ENCODE measurements around the gene SOCS3.

SOCS3 gene, protein sequence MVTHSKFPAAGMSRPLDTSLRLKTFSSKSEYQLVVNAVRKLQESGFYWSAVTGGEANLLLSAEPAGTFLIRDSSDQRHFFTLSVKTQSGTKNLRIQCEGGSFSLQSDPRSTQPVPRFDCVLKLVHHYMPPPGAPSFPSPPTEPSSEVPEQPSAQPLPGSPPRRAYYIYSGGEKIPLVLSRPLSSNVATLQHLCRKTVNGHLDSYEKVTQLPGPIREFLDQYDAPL

DNA sequence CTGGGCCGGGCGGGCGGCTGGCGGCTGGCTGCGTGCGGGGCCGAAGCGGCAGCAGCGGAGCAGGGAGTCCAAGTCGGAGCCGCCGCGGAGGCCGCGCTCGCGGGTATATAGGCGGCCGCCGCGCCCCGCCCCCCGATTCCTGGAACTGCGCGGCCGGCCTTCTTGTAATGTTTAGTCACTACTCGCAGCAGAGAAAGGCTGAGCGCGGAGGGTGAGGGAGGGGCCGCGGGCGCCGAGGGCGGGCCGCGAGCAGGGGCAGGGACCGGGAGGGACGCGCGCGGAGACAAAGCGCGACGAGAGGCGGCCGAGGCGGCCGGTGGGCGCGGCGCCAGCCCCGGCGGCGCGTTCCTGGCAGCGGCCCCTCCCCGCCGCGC lies at the start of gene SOCS3:
Gene SOCS3, minus strand, starts transcription at position 81 of the 374 bp plus-strand sequence. CDS start 982 bp downstream, outside the sequence.
- DNase-seq = peak; percentile 98

DNA sequence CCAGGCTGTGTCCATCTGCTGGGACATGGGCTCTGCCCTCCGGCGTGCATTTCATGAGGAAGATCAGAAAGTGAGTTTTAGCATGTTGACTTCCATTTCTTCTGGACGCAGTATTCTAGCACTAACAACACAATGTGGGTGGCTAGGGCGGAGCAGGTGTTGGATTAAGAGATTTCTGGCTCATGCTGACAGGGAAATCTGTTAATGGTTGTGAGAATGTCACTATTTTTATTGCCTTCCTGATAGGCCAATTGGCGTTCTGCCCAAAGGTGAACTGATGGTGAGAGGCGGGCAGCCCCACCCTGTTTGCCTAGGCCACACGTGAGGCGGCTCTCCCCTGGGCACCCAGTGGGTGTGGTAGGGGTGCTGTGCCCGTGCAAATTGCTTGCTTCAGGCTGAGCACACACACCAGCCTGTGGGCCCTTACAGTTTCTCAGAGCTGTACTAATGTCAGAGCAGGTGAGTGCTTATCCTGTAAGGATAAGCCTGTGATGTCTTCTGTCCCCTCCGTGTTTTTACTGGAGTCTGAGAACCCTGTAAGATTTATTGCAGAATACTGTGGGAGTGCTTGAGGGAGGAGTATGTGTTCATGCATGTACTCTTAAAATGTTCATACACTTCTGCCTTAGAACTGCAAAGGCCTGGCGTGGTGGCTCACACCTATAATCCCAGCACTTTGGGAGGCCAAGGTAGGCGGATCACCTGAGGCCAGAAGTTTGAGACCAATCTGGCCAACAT lies 49.5 kb upstream of the SOCS3 start:
- no peak for DNase-seq

DNA sequence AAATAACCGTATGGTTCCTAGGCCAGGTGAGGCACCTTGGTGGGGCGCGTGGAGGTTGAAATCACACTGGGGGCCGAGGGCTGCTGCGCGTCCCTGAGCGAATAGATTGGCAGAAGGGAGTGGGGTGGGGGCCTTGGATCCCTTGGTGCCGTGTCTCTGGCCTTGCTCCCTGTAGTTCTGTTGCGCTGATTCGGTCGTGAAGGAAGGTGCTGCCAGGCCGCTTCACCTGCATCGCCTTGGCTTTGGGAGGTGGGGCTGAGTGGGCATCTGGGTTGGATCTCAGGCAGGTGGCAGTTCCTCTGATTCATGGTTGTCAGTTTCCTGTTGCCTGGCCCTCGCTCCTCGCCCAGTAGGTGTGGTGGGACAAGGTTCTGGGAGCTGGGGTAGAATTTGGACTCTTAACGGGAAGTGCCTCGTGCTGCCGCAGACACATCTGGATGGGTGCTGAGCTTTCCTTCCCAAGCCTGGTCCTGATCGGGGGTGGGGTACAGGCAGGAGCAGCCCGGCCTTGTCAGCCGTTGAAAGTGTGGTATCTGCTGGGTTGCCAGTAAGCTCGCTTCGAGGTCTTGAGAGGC lies 48.7 kb upstream of the SOCS3 start:
- no peak for DNase-seq

DNA sequence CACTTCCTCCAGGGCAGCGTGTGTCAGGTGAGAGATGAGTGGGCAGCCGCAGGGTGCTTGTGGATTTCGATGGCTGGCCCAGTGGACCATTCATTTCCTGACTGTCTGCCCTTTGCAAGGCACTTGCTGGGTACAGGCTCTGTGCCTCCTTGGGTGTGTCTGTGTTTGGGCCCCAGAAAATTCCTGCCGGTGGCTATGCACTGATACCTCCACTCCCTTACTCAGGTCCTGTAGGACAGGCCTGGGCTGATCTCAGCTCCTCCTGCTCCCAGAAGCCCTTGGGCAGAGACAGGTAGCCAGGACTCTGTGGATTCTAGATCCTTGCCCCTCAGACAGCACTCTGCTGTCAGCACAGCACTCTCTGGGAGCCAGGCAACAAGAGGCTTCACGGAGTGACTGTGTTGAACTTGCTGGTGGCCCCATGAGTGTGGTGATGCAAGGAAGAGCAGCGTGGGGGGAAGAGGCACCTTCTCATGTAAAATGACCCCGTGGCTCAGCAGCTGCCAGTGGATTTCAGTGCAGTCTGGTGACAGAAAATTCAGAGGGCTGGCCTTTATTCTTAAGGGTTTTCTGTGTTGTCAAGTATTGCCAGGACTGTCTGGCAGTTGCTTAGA lies 47.6 kb upstream of the SOCS3 start:
- no peak for DNase-seq

DNA sequence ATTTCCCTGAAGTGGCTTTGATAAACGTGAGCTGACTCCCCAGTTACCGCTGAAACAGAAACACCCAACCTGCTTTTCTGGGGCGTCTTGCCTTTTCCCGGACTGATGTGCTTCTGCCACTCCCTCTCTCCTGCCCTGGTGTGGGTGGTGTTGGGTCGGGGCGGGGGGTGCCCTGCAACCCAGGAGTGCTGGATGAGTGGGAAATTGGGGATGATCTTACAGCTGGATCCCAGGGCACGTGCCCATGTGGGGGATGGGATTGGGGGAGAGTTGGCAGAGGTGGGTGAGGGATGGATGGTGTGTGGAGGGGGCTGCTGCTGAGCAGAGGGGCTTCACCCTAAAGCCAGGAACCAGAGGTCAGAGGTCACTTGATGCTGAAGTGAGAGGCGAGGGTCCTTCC lies 47.0 kb upstream of the SOCS3 start:
- no peak for DNase-seq

DNA sequence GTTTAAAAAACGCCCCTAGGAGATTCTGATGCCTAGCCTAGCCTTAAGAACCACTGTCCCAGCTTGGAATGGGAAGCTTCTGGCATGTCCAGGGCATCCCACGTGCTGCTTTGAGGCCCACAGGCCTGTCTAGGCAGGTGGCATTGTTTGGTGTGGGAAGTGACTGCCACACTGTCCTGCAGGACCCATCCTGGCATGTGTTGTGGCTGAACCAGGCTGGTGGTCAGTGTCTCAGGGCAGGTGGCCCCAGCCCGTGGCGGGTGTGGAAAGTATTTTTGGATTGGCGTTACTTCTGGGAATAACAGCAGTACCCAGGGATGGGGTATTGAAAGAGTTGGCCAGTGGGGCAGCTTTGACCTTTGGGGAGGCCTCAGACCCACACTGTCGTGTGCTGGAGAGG lies 46.5 kb upstream of the SOCS3 start:
- DNase-seq = no peak

DNA sequence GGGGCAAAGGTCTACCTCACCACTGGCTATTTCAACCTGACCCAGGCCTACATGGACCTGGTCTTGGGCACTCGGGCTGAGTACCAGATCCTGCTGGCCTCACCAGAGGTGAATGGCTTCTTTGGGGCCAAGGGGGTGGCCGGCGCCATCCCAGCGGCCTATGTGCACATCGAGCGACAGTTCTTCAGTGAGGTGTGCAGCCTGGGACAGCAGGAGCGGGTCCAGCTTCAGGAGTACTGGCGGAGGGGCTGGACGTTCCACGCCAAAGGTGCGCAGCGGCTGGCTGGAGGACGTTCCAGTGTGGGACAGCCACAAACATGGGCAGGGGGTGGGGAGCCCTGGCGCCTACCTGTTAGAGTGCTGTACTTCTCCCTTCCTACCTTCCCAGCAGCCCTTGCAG lies 43.9 kb upstream of the SOCS3 start:
- DNase-seq = no peak

DNA sequence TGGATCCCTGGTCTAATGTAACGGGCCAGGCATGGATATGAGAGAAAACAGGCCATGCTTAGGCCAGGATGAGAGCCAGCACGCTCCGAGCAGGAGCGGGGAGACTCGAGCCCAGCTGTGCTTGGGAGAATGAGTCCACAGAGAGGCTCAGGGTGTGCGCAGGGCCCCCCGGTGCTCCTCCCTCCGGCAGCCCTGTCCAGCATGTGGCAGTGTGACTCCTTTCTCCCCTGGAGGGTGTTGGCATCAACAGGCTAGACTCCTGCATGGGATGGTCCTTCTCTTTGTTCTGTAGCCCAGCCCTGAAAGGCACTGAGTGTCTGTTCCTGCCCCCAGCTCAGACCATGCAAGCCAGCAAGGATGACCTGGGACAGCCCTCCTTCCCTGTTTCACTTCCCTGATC lies 42.0 kb upstream of the SOCS3 start:
- DNase-seq = no peak

DNA sequence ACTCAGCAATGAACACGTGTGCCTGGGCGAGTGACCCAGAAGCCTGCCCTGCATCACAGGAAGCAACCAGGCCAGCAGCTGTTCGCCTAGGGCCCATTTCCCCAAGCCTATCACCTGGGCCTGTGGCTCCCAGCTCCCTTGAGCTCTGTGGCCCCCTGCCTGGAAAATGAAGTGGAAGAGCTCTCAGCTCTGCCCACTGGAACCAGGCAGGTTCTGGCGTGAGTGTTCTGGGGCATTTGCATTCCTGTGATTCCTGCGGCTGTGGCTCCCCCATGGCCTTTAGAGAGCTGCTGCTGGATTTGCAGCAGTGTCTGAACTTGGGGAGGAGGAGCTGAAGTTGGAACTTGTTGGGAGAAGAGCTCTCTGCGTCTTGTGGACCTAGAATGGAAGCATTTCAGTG lies 41.4 kb upstream of the SOCS3 start:
- no peak for DNase-seq

DNA sequence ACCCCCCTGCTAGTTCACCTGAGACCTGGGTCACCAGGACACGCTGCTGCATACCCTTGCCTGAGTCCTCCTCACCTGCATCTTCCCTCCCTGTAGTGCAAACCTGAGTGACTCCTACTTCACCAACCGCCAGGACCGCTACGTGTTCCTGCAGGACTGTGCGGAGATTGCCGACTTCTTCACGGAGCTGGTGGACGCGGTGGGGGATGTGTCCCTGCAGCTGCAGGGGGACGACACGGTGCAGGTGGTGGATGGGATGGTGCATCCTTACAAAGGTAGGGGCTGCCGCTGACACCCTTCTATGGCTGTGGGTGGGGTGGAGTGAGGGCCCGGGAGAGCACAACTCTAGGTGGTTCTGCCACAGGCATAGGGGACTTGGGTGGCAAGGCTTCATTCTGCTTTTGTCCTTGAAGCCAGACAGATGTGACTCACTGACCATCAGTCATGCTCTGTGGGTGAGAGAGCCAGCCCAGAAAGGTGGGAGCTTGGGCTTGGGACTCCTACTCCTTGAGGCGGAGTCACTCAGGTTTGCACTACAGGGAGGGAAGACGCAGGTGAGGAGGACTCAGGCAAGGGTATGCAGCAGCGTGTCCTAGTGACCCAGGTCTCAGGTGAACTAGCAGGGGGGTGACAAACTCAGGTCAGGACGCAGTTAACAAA lies 40.8 kb upstream of the SOCS3 start:
- DNase-seq = no peak

DNA sequence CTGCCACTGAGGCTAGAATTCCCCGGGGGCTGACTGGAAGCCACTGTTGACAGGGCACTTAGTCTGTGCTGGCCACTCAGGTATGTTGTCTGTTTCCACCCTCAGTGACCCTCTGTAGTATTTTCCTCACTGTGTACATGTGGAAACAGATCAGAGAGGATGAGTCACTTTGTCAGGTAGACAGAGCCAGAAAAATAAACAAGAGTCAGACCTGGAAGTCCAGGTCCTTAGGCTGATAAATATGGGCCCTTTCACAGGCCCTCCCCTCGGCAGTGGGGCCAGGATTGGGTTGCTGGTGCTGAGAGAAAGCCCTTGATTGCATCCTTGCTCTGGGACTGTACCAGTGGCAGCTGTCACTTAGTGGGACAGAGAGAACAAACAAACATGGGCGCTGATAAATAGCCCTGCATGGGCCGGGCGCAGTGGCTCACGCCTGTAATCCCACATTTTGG lies 39.8 kb upstream of the SOCS3 start:
- DNase-seq = no peak

DNA sequence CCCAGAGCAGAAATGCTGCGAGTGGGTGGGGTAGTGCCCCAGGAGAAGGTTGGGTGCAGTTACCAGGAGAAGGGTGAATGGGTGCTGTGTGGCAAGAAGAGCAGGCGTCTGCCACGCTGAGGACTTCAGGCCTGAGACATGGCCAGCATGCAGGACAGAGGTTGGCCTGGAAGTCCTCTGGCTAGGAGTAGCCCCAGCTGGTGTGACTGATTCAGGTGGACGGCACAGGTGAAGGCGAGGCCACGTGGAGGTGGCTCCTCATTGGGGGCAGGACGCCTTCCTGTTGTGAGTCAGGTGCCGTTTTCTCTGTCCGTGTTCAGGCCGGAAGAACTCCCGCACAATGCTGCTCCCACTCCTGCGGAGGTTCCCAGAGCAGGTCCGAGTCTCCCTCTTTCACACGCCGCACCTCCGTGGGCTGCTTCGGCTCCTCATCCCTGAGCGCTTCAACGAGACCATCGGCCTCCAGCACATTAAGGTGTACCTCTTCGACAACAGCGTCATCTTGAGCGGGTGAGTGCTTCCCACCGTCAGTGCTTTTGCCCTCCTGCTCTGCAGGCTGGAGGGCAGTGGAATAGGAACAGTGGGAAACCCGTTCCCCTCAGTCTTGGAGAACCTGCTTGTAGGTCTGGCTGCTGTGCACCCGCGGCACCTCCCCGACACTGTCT lies 39.3 kb upstream of the SOCS3 start:
- no peak for DNase-seq

DNA sequence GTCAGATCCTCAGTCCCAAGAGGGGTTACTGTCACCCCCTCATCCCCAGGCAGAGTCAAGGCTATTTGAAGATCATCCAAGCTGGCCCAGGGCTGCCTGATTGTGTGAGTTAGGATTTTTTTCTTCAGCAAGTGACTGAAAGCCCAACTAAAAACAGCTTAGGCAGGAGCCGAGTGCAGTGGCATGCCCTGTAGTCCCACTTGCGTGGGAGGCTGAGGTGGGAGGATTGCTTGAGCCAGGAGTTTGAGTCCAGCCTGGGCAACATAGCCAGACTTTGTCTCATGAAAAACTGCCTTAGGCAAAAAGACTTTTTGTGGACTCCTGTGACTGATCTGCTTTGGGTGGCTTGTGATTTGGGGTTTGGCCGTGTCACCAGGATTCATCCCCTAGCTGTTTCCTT lies 38.5 kb upstream of the SOCS3 start:
- no peak for DNase-seq

DNA sequence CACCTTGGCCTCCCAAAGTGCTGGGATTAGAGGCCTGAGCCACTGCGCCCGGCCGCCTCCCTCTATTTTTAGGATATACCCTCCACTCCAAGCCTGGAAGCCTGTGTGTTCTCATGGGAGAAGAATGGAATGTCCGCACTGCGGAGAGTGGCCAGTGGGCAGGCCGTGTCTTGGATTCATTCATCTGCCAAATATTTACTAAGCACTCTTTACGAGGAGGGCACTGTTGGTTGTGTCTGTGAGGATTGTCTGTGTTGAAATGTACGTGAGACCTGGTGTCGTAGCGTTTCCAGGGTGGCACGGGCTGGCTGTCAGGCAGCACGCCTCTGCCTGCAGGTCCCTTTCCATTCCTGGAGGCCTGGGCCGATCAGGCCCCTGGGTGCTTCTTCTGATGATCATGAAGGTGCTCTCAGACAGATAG lies 37.8 kb upstream of the SOCS3 start:
- no peak for DNase-seq

DNA sequence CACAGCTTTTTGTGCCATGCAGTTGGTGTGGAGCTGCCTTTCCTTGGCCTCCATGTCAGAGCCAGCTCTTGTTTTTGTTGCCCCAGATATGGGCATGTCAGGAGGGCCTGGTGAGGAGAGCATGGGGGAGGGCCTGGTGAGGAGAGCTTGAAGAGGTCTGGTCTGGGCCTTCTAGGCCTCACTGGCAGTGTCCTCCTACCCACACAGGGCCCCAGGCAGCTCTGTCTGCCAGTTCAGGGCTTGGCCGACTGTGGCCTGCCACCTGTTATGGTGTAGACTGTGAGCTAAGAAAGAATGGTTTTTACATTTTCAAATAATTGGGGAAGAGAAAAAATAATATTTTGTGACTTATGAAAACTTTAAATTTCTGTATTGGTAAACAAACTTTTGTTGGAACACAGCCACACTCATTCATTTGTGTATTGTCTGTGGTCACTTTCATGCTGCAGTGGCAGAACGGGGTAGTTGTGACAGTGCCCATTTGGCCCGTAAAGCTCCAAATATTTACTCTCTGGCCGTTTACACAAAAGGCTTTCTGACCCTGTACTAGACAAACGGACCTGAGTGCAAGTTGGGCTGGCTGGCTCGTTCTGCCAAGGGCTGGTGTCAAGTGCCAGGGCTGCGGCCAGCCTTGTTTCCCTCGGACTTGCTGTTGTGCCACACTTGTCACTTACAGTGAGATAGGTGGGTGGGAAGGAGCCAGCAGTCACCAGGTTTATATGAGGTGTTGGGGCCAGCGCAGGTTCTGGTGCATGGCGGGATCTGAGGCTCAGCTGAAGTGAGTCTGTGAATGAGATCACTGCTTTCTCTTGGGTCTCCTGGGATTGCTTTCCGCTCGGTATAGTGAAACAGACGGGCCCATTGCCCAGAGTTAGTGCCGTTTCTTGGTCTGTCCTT lies 36.8 kb upstream of the SOCS3 start:
- DNase-seq = no peak

DNA sequence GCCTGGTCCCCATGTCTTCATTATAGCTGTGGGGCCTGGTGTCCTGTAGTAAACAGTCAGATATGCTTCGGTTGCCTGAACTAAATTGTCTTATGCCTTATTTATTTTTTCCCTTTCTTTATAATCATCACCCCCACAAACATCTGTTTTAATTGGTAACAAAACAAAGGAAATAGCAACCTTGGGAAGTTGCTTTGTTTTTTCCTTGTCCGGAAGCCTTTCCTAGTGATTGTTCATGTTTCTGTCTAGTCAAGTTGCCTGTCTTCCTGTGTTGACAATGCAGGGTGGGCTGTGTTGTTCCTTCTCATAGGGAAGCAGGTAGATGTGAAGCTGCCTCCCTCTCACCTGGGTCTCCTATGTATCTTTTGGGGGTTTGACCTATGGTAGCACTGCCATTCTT lies 35.3 kb upstream of the SOCS3 start:
- DNase-seq = no peak

DNA sequence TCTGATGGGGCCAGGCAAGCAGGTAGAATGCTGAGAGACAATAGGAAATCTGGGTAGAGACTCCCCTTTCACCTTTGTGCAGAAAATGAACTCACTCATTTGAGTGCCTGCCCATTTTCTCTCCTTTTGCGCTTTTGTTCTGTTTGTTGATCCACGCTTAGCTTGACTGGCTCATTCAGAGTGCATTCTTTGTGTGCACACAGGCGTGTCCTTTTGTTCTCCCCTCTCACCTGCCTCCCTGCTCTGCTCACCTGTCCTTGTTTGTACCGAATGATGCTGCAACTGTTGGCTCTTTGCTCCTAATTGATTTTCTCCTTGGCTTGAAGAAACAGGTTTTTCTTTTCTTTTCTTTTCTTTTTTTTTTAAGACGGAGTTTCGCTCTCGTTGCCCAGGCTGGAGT lies 34.3 kb upstream of the SOCS3 start:
- DNase-seq = no peak

DNA sequence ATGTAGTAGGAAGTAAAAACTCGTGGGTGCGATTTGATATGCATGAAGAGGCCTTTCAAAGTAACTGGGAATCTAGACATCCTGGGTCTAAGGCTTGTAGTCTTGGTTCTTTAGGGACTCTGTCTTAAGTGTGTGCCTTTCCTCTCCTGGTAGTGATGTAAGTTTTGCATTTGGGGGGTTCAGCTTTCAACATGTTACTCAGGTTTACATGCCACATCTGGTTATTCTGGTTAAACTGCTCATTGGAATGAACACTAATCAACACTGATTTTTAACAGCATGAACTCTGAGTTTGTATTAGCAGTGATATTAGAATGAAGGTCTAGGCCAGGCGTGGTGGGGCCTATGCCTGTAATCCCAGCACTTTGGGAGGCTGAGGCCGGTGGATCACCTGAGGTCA lies 33.7 kb upstream of the SOCS3 start:
- DNase-seq = no peak

DNA sequence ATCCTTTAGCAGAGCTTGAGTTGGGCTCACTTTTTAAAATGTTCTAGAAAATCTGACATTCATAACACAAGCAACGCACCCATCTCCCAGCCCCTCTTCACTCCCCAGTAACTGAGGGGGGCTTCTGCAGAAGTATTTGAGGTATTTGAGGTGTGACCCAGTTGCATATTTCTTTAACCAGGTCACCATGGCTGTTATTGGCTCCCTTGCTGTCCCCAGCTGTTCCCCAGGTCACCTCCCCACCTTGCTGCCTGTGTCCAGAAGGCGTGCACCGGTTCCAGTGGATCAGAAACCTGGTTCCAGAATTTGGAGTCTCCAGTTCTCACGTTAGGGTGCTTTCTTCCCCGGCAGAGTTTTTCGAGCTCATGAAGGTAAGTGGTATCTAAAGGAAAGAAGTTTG lies 32.4 kb upstream of the SOCS3 start:
- no peak for DNase-seq

DNA sequence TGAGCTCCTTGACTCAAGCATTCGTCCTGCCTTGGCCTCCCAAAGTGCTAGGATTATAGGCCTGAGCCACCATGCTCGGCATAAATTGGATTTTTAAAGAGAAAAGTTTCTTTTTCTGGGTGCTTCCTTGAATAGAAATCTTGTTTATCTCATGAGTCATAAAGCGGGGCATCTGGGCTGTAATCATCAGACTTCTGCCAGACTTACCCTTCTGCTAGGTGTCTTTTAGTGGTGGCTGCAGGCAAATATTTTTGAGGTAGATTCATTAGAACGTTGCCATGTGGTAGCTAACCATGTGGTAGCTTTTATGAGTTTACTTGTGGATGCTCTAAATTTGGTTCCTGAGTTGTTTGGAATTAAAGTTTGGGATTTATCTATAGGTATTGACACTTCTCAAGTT lies 32.0 kb upstream of the SOCS3 start:
- no peak for DNase-seq

DNA sequence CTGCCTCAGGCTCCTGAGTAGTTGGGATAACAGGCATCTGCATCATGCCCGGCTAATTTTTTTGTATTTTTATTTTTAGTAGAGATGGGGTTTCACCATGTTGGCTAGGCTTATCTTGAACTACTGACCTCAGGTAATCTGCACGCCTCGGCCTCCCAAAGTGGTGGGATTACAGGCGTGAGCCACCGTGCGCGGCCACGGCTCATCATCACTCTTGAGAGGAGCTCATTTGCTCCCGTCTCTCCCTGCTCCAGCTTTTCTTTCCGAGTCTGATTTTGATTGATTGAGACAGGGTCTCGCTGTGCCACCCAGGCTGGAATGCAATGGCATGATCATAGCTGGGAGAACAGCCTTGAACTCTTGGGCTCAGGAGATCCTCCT lies 31.2 kb upstream of the SOCS3 start:
- no peak for DNase-seq

Measured in CD4-positive, alpha-beta T cell treated with Interleukin-4 for 1 hour (primary cell).